HepG2 (cell line): ENCODE data around the gene ROMO1. TPM values are rescaled to one million over a fixed set of nuclear protein-coding genes. Genes with fewer than 3 reads are reported as not detected.

Experiments
- ARID3A ChIP-seq: IDR thresholded peaks from 2 replicates; pipeline ENCODE4 v1.6.1; 2012; ENCODE audit warnings: low read depth, low read length, improper control_type of control experiment
- GMEB2 ChIP-seq: IDR thresholded peaks from 2 replicates; pipeline ENCODE4 v1.6.1; 2016; ENCODE audit warnings: missing biosample characterization, missing genetic modification reagents, low read depth
- MZF1 ChIP-seq: sonication (generic); formaldehyde crosslinking; IDR thresholded peaks from 2 replicates; pipeline ENCODE4 v1.8.1; 2023; ENCODE audit warnings: mild to moderate bottlenecking, missing genetic modification reagents, borderline replicate concordance
- NAIF1 ChIP-seq: sonication (generic); formaldehyde crosslinking; IDR thresholded peaks from 2 replicates; pipeline ENCODE4 v1.5.0; 2020; ENCODE audit warnings: mild to moderate bottlenecking, missing genetic modification reagents, borderline replicate concordance
- NKX3-1 ChIP-seq: sonication (generic); formaldehyde crosslinking; IDR thresholded peaks from 2 replicates; pipeline ENCODE4 v1.5.0; 2020; ENCODE audit warnings: missing genetic modification reagents
- NR3C1 ChIP-seq: sonication (generic); formaldehyde crosslinking; IDR thresholded peaks from 2 replicates; pipeline ENCODE4 v1.4.0; 2020; ENCODE audit warnings: missing genetic modification reagents
- RXRA ChIP-seq: sonication (generic); formaldehyde crosslinking; IDR thresholded peaks from 2 replicates; pipeline ENCODE4 v1.5.1; 2020; ENCODE audit warnings: missing genetic modification reagents
- TAF1 ChIP-seq: sonication (generic); formaldehyde crosslinking; IDR thresholded peaks from 2 replicates; pipeline ENCODE4 v1.4.0; 2020; ENCODE audit warnings: missing genetic modification reagents
- ZBTB4 ChIP-seq: sonication (generic); formaldehyde crosslinking; IDR thresholded peaks from 2 replicates; pipeline ENCODE4 v1.4.0; 2020; ENCODE audit warnings: missing genetic modification reagents, mild to moderate bottlenecking, borderline replicate concordance
- ZHX1 ChIP-seq: sonication (generic); formaldehyde crosslinking; IDR thresholded peaks from 2 replicates; pipeline ENCODE4 v1.8.1; 2022; ENCODE audit warnings: low read depth, mild to moderate bottlenecking, missing genetic modification reagents
- ZKSCAN5 ChIP-seq: sonication (generic); formaldehyde crosslinking; IDR thresholded peaks from 2 replicates; pipeline ENCODE4 v1.5.1; 2020; ENCODE audit warnings: mild to moderate bottlenecking, missing genetic modification reagents
- ZNF30 ChIP-seq: sonication (generic); formaldehyde crosslinking; IDR thresholded peaks from 2 replicates; pipeline ENCODE4 v1.5.0; 2020; ENCODE audit warnings: mild to moderate bottlenecking, missing genetic modification reagents
- ZNF512 ChIP-seq: sonication (generic); formaldehyde crosslinking; IDR thresholded peaks from 2 replicates; pipeline ENCODE4 v1.4.0; 2020; ENCODE audit warnings: mild to moderate bottlenecking, missing genetic modification reagents
- ZNF530 ChIP-seq: sonication (generic); formaldehyde crosslinking; IDR thresholded peaks from 2 replicates; pipeline ENCODE4 v1.5.0; 2020; ENCODE audit warnings: low read depth, mild to moderate bottlenecking, missing genetic modification reagents
- ZNF800 ChIP-seq: sonication (generic); formaldehyde crosslinking; IDR thresholded peaks from 2 replicates; pipeline ENCODE4 v1.4.0; 2020; ENCODE audit warnings: missing genetic modification reagents
- polyA plus RNA-seq, 8 experiments: library from polyadenylated mRNA; depleted of rRNA in 3 of 8; stranded (reverse) in 7 of 8; unstranded in 1 of 8; fragments of >200 nt; fragmentation: Illumina TruSeq in 4 of 8; extraction: Trizol in 4 of 8; gene quantifications; 2 replicates each; pipeline versions ENCODE4 v1.2.1 to v1.2.3, GENCODE V29; 2011 to 2016; ENCODE audit warnings: low read depth in 4 of 8, missing spikeins in 1 of 8, mixed read lengths in 1 of 8; ENCODE audit not compliant: insufficient read depth in 1 of 8
- total RNA-seq, 5 experiments: library from RNA; depleted of rRNA; stranded (reverse); fragments of >200 nt; fragmentation: Illumina TruSeq; extraction: Trizol; gene quantifications; 2 replicates each; pipeline ENCODE4 v1.2.3, GENCODE V29; 2016; ENCODE audit warnings: low read depth in 1 of 5

The ROMO1 gene
- total and polyA plus RNA-seq, 2 of the 13 experiments (the other 11 are each of a cell fraction or from before 2014, with no cell fraction given), result 636 to 755 TPM

GRCh38 chr20:35743693-35744491 is 44.7 kb downstream of the ROMO1 start (continued):
- TF ChIP-seq GMEB2 (CRISPR knock-in tag) (no peak), ZHX1 (CRISPR knock-in tag) (no peak), ARID3A (no peak), NKX3-1 (CRISPR knock-in tag) (0 out of 2 replicates have a peak, but pooled peaks have one; percentile 51), ZNF512 (no peak), NR3C1 (no peak), NAIF1 (CRISPR knock-in tag) (no peak; the same call in 1 of the 2 replicates), ZNF530 (CRISPR knock-in tag) (no peak), ZBTB4 (peak; percentile 25; the same call in 1 of the 2 replicates), ZKSCAN5 (CRISPR knock-in tag) (no peak), MZF1 (no peak), RXRA (CRISPR knock-in tag) (peak; percentile 82), ZNF800 (peak; percentile 15; the same call in 1 of the 2 replicates), TAF1 (CRISPR knock-in tag) (peak; percentile 44; the same call in 1 of the 2 replicates), ZNF30 (no peak)
